Naive thymus-derived CD8-positive, alpha-beta T cell (primary cell): ENCODE measurements around the gene LRRC75B. TPM values are rescaled to one million over a fixed set of nuclear protein-coding genes. Genes with fewer than 3 reads are reported as not detected.
"Not testable (repeated sequence)": the region's sequence is repeated elsewhere in the genome, so short reads cannot be mapped to it uniquely, and the experiment has no call there.

Experiments
- ATAC-seq, 2 donors: fragments of 150-1000 bp; cut with Tn5 transposase in 1 of 2; sonication (Bioruptor Pico), chemical (Tn5 transposase) in 1 of 2; 1 replicate in 1 of 2; 2 replicates in 1 of 2; pipeline ENCODE4 v1.10.0; 2021; ENCODE audit warnings: mild to moderate bottlenecking in 2 of 2, moderate library complexity in 2 of 2
- POLR2A ChIA-PET: fragments of 350-600 bp; sonication (Branson Sonifier 250); formaldehyde crosslinking; loops from one replicate; lab custom pipeline; 2021; ENCODE audit warnings: antibody characterized with exemption; lab: Charles Lee
- DNase-seq, 10 donors: peaks; one replicate each; pipeline versions ENCODE4 v3.0.0 to v3.0.0-alpha.2; 2020 to 2022
- H3K27ac Mint-ChIP-seq, 10 donors: one replicate each; pipeline ENCODE4 v1.8.0; 2020 to 2022; ENCODE audit warnings: mild to moderate bottlenecking in 10 of 10, mixed read lengths in 10 of 10, moderate library complexity in 4 of 10, inconsistent platforms in 1 of 10
- H3K27me3 Mint-ChIP-seq, 5 donors: one replicate each; pipeline ENCODE4 v1.8.0; 2021 to 2022; ENCODE audit warnings: mixed read lengths in 5 of 5
- H3K36me3 Mint-ChIP-seq, 3 donors: one replicate each; pipeline ENCODE4 v1.8.0; 2020 to 2022; ENCODE audit warnings: mixed read lengths in 3 of 3, mild to moderate bottlenecking in 2 of 3, inconsistent platforms in 1 of 3
- H3K4me1 Mint-ChIP-seq, 4 donors: one replicate each; pipeline ENCODE4 v1.8.0; 2021 to 2022; ENCODE audit warnings: mixed read lengths in 4 of 4
- H3K4me3 Mint-ChIP-seq, 10 donors: one replicate each; pipeline ENCODE4 v1.8.0; 2020 to 2022; ENCODE audit warnings: mild to moderate bottlenecking in 10 of 10, mixed read lengths in 10 of 10, moderate library complexity in 6 of 10, inconsistent platforms in 1 of 10
- H3K9me3 Mint-ChIP-seq, 9 donors: one replicate each; pipeline ENCODE4 v1.8.0; 2020 to 2022; ENCODE audit warnings: mixed read lengths in 9 of 9, mild to moderate bottlenecking in 3 of 9, inconsistent platforms in 1 of 9, moderate library complexity in 1 of 9
- polyA plus RNA-seq, 3 donors: library from polyadenylated mRNA; unstranded; fragments of 300-500 nt; fragmentation: Illumina TruSeq; gene quantifications; one replicate each; pipeline ENCODE4 v1.2.3, GENCODE V29; 2021
- total RNA-seq, 8 experiments: library from RNA in 2 of 8; stranded (reverse) in 2 of 8; gene quantifications; one replicate each; pipeline ENCODE4 v1.2.3 and lab custom pipeline; 2021 to 2026

LRRC75B gene
- total and polyA plus RNA-seq, 5 experiments from 2014 or later, result 0.15 to 0.16 TPM; not detected in 3

- Mint-ChIP-seq H3K27me3 (no peaks in the 10 kb centered on the region), H3K4me3 (peak within 1 kb of the TSS; percentile 94 to 99 (median 98)), H3K36me3 (peaks cover 0 to 24% (median 0%) of the 10 kb centered on the region in 3 donors), H3K4me1 (peaks cover 40 to 86% (median 73%) of the 10 kb centered on the region in 4 donors), H3K9me3 (no peaks in the 10 kb centered on the region), H3K27ac (peak within 1 kb of the TSS; percentile 91 to 99 (median 98))
- peak in 4 of 10 donors; percentile 1 to 9 (median 6) for DNase-seq
- ATAC-seq, result no peak
- POLR2A ChIA-PET, result interaction anchor here (0.7 to 4.4 kb wide), 7 partner anchors 11 to 783 kb away, joined by 3 to 20 read pairs (median 3); partner anchors contain the start of genes ADORA2A and MIF
Observed at GRCh38 chr22:24554313-24555164, 38.3 kb downstream of the LRRC75B start, which contains the start of gene GUCD1. GUCD1 (minus strand) TSS chr22:24555138; CDS start chr22:24554991, 147 bp downstream.

- peak in 1 of 10 donors; percentile 5 for DNase-seq
- POLR2A ChIA-PET, result interaction anchor here (0.7 to 4.4 kb wide), 5 partner anchors 121 to 660 kb away, joined by 3 to 20 read pairs (median 4); partner anchors contain the start of genes ADORA2A and MIF
- Mint-ChIP-seq H3K4me3 (peak overlapping the region; percentile 94 to 99 (median 98)), H3K9me3 (no peaks in the 10 kb centered on the region), H3K36me3 (peaks cover 0 to 17% (median 2%) of the 10 kb centered on the region in 3 donors), H3K27ac (peak overlapping the region; percentile 65 to 98 (median 94)), H3K4me1 (peaks cover 41 to 78% (median 66%) of the 10 kb centered on the region in 4 donors), H3K27me3 (no peaks in the 10 kb centered on the region)
- no peak for ATAC-seq
Observed at GRCh38 chr22:24553597-24554312, 39.1 kb downstream of the LRRC75B start.

- H3K4me1 Mint-ChIP-seq, result peaks cover 37 to 68% (median 56%) of the 10 kb centered on the region in 4 donors
- H3K4me3 Mint-ChIP-seq, result peak overlapping the region in 8 of 10 donors; percentile 46 to 99 (median 98)
- peaks cover 0 to 15% (median 2%) of the 10 kb centered on the region in 3 donors for H3K36me3 Mint-ChIP-seq
- peak in 1 of 10 donors; percentile 17 for DNase-seq
- not testable (repeated sequence) for H3K27me3 Mint-ChIP-seq, H3K9me3 Mint-ChIP-seq, ATAC-seq
- POLR2A ChIA-PET, result interaction anchor here (0.5 to 4.4 kb wide), 3 partner anchors 36 to 126 kb away, joined by 3 to 20 read pairs (median 3); partner anchors contain the start of gene ADORA2A
- peak overlapping the region in 9 of 10 donors; percentile 23 to 98 (median 83) for H3K27ac Mint-ChIP-seq
Observed at GRCh38 chr22:24552503-24553286, 40.2 kb downstream of the LRRC75B start.

- peaks cover 0 to 27% (median 4%) of the 10 kb centered on the region in 3 donors for H3K36me3 Mint-ChIP-seq
- DNase-seq, result no peak
Observed at GRCh38 chr22:24550902-24551435, 41.9 kb downstream of the LRRC75B start.

GRCh38 chr22:24550028-24550901, 42.6 kb downstream of the LRRC75B start:
- peak overlapping the region in 6 of 10 donors; percentile 19 to 70 (median 56) for H3K27ac Mint-ChIP-seq
- H3K36me3 Mint-ChIP-seq, result peaks cover 0 to 32% (median 4%) of the 10 kb centered on the region in 3 donors
- DNase-seq, result no peak
- no peaks in the 10 kb centered on the region for H3K9me3 Mint-ChIP-seq
- peak overlapping the region in 3 of 10 donors; percentile 4 to 18 (median 15) for H3K4me3 Mint-ChIP-seq
- peaks cover 27 to 47% (median 40%) of the 10 kb centered on the region in 4 donors for H3K4me1 Mint-ChIP-seq
- POLR2A ChIA-PET, result no interaction called here
- no peaks in the 10 kb centered on the region for H3K27me3 Mint-ChIP-seq
- ATAC-seq, result no peak

More at GRCh38 chr22:24550902-24551435, 41.9 kb downstream of the LRRC75B start:
- peaks cover 29 to 51% (median 44%) of the 10 kb centered on the region in 4 donors for H3K4me1 Mint-ChIP-seq
- POLR2A ChIA-PET, result no interaction called here
- H3K9me3 Mint-ChIP-seq, result no peaks in the 10 kb centered on the region
- ATAC-seq, result no peak
- H3K27me3 Mint-ChIP-seq, result no peaks in the 10 kb centered on the region
- peak overlapping the region in 2 of 10 donors; percentile 18 to 59 for H3K4me3 Mint-ChIP-seq
- peak overlapping the region in 6 of 10 donors; percentile 19 to 70 (median 60) for H3K27ac Mint-ChIP-seq

GRCh38 chr22:24548812-24549211, 44.1 kb downstream of the LRRC75B start:
- Mint-ChIP-seq H3K4me3 (no peak overlapping the region), H3K4me1 (peaks cover 25 to 40% (median 33%) of the 10 kb centered on the region in 4 donors), H3K27me3 (no peaks in the 10 kb centered on the region), H3K27ac (peak overlapping the region in 1 of 10 donors; percentile 15), H3K36me3 (peaks cover 0 to 44% (median 8%) of the 10 kb centered on the region in 3 donors), H3K9me3 (no peaks in the 10 kb centered on the region)
- ATAC-seq (no peak), DNase-seq (no peak)
- POLR2A ChIA-PET, result interaction anchor here (0.6 kb wide), 1 partner anchor 447 kb away, joined by 5 read pairs; no protein-coding TSS in a partner anchor

- ATAC-seq (no peak), DNase-seq (no peak)
- peaks cover 0 to 82% (median 8%) of the 10 kb centered on the region in 3 donors for H3K36me3 Mint-ChIP-seq
- POLR2A ChIA-PET, result no interaction called here
- no peak overlapping the region for H3K27ac Mint-ChIP-seq
- H3K4me3 Mint-ChIP-seq, result no peak overlapping the region
- peaks cover 0 to 16% (median 5%) of the 10 kb centered on the region in 4 donors for H3K4me1 Mint-ChIP-seq
- no peaks in the 10 kb centered on the region for H3K9me3 Mint-ChIP-seq
- no peaks in the 10 kb centered on the region for H3K27me3 Mint-ChIP-seq
Observed at GRCh38 chr22:24543679-24544243, 49.1 kb downstream of the LRRC75B start.

GRCh38 chr22:24543185-24543601, 49.7 kb downstream of the LRRC75B start:
- peaks cover 0 to 77% (median 8%) of the 10 kb centered on the region in 3 donors for H3K36me3 Mint-ChIP-seq
- peak overlapping the region in 1 of 10 donors; percentile 6 for H3K4me3 Mint-ChIP-seq
- no peaks in the 10 kb centered on the region for H3K27me3 Mint-ChIP-seq
- POLR2A ChIA-PET, result no interaction called here
- H3K27ac Mint-ChIP-seq, result no peak overlapping the region
- H3K9me3 Mint-ChIP-seq, result no peaks in the 10 kb centered on the region
- ATAC-seq, result no peak
- H3K4me1 Mint-ChIP-seq, result peaks cover 0 to 16% (median 4%) of the 10 kb centered on the region in 4 donors
- no peak for DNase-seq

- POLR2A ChIA-PET, result no interaction called here
- peaks cover 0 to 76% (median 8%) of the 10 kb centered on the region in 3 donors for H3K36me3 Mint-ChIP-seq
- H3K27ac Mint-ChIP-seq, result no peak overlapping the region
- no peak overlapping the region for H3K4me3 Mint-ChIP-seq
- DNase-seq (no peak), ATAC-seq (no peak)
- no peaks in the 10 kb centered on the region for H3K9me3 Mint-ChIP-seq
- H3K27me3 Mint-ChIP-seq, result no peaks in the 10 kb centered on the region
- H3K4me1 Mint-ChIP-seq, result peaks cover 0 to 16% (median 4%) of the 10 kb centered on the region in 4 donors
Observed at GRCh38 chr22:24542641-24543040, 50.2 kb downstream of the LRRC75B start.
